GM18909 (cell line): ENCODE data around the gene BTRC.

Experiments used
- ATAC-seq: cut with Tn5 transposase; IDR thresholded peaks from one replicate; pipeline ENCODE4 v1.9.1; 2021; ENCODE audit warnings: mild to moderate bottlenecking; ENCODE audit not compliant: unreplicated experiment, poor library complexity

The BTRC gene

GRCh38 chr10:101507828-101508227 lies 153.9 kb downstream of the BTRC start:
- ATAC-seq: no peak

GRCh38 chr10:101511938-101512337 lies 158.0 kb downstream of the BTRC start:
- ATAC-seq: no peak

GRCh38 chr10:101512738-101513137 lies 158.8 kb downstream of the BTRC start:
- ATAC-seq: no peak

- ATAC-seq: no peak
Observed at GRCh38 chr10:101513733-101514132, 159.8 kb downstream of the BTRC start.

GRCh38 chr10:101525848-101526247 lies 171.9 kb downstream of the BTRC start:
- ATAC-seq: no peak

- no peak for ATAC-seq
Observed at GRCh38 chr10:101529207-101529606, 175.2 kb downstream of the BTRC start.

GRCh38 chr10:101529725-101530553 lies 176.0 kb downstream of the BTRC start:
- no peak for ATAC-seq

GRCh38 chr10:101535949-101536348 lies 182.0 kb downstream of the BTRC start:
- no peak for ATAC-seq

- ATAC-seq: no peak
Observed at GRCh38 chr10:101536800-101537199, 182.8 kb downstream of the BTRC start.

GRCh38 chr10:101538446-101538845 lies 184.5 kb downstream of the BTRC start:
- no peak for ATAC-seq

GRCh38 chr10:101545898-101546297 lies 191.9 kb downstream of the BTRC start:
- ATAC-seq: no peak

- no peak for ATAC-seq
Observed at GRCh38 chr10:101550965-101551364, 197.0 kb downstream of the BTRC start.

GRCh38 chr10:101552442-101552841 lies 198.5 kb downstream of the BTRC start:
- no peak for ATAC-seq

GRCh38 chr10:101557541-101557940 lies 203.6 kb downstream of the BTRC start:
- no peak for ATAC-seq

GRCh38 chr10:101558204-101558603 lies 204.2 kb downstream of the BTRC start:
- ATAC-seq: no peak

- ATAC-seq: no peak
Observed at GRCh38 chr10:101558671-101559595, 205.0 kb downstream of the BTRC start.

- ATAC-seq: no peak
Observed at GRCh38 chr10:101559596-101560297, 205.8 kb downstream of the BTRC start.

GRCh38 chr10:101560298-101561067 lies 206.5 kb downstream of the BTRC start:
- no peak for ATAC-seq

GRCh38 chr10:101561068-101561915 lies 207.3 kb downstream of the BTRC start:
- no peak for ATAC-seq
